ENCODE results near the gene TIGD3. TPM values are rescaled to one million over a fixed set of nuclear protein-coding genes. Genes with fewer than 3 reads are reported as not detected.

Gene TIGD3
- total and polyA plus RNA-seq, 2 of the 8 experiments (the other 6 are each of a cell fraction or from before 2014, with no cell fraction given) = 1.1 to 1.3 TPM

DNA sequence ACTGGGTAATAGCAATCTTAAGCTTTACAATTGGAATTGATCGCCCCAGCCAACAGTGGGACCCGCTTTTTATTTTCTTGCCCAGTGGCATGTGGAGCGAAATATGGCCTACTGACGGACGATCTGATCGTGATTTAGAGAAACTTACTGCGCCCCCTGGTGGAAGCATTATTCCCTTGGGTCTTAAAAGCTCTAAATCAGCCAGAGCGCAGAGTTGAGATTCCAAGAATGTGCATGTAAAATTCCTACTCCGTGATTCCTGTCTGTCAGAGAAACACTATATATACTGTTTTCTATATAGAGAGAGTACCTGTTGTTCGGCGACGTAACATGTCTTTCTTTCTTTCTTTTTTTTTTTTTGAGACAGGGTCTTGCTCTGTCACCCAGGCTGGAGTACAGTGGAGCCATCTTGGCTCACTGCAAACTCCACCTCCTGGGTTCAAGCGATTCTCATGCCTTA, 24.6 kb upstream of the TIGD3 start (continued):
- TF ChIP-seq, protein P1, sequence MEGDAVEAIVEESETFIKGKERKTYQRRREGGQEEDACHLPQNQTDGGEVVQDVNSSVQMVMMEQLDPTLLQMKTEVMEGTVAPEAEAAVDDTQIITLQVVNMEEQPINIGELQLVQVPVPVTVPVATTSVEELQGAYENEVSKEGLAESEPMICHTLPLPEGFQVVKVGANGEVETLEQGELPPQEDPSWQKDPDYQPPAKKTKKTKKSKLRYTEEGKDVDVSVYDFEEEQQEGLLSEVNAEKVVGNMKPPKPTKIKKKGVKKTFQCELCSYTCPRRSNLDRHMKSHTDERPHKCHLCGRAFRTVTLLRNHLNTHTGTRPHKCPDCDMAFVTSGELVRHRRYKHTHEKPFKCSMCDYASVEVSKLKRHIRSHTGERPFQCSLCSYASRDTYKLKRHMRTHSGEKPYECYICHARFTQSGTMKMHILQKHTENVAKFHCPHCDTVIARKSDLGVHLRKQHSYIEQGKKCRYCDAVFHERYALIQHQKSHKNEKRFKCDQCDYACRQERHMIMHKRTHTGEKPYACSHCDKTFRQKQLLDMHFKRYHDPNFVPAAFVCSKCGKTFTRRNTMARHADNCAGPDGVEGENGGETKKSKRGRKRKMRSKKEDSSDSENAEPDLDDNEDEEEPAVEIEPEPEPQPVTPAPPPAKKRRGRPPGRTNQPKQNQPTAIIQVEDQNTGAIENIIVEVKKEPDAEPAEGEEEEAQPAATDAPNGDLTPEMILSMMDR (IDR thresholded peaks at IDR 0.05; ENCODE audit: control extremely low read depth in 1 of 3, insufficient read depth in 1 of 3, low read depth in 1 of 3, low read length in 3 of 3) = peak; percentile 29 to 79 (median 77)

Data from H1 (cell line).